ENCODE results near the gene ZBTB5. TPM values are rescaled to one million over a fixed set of nuclear protein-coding genes. Genes with fewer than 3 reads are reported as not detected.

Gene ZBTB5
- total and polyA plus RNA-seq, 2 of the 13 experiments (the other 11 are each of a cell fraction or from before 2014, with no cell fraction given) = 12.5 to 20.5 TPM

DNA sequence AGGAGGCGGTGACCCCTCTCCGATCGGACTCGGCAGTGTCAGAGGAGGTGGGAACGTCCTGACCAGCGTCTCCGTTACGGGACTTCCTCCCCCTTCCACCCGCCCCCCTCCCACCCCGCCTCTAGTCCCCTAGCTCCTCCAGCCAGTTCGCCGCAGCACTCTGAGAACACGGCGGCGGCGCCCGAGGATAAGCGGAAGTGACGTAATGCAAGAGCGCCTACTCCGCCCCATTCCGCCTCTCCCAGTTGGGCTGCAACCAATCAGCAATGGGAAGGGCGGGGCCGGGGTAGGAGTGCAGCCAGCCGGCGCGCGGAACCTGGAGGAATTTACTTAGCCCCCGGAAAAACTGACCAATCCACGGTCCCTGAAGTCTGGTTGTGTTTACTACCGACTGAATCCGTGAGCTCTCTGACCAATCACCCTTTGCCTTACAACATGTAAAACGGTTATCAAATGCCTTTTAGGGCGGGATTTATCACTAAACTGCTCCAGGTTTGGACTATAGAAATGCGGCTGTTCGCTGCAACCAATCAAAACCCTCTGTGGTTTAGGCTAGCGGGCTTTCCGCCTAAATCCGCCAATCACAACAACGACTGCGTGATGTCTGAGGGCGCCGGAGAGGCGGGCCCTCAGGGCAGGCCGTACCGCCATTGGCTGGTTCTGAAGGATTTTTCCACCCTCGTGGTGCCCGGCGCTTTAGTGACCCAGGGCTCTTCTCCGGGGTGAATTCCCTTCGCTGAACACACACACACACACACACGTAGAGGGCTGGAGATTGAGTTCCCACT, at the start of gene ZBTB5 (continued):
- TF ChIP-seq, protein P1, sequence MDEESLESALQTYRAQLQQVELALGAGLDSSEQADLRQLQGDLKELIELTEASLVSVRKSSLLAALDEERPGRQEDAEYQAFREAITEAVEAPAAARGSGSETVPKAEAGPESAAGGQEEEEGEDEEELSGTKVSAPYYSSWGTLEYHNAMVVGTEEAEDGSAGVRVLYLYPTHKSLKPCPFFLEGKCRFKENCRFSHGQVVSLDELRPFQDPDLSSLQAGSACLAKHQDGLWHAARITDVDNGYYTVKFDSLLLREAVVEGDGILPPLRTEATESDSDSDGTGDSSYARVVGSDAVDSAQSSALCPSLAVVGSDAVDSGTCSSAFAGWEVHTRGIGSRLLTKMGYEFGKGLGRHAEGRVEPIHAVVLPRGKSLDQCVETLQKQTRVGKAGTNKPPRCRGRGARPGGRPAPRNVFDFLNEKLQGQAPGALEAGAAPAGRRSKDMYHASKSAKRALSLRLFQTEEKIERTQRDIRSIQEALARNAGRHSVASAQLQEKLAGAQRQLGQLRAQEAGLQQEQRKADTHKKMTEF (CRISPR knock-in tag; IDR thresholded peaks at IDR 0.05) = no peak
- TF ChIP-seq YEATS4 (CRISPR knock-in tag; IDR thresholded peaks at IDR 0.05; ENCODE audit: borderline replicate concordance) (no peak), ZNF674 (CRISPR knock-in tag; IDR thresholded peaks at IDR 0.05; ENCODE audit: low read depth) (no peak), ATF7 (IDR thresholded peaks at IDR 0.05) (peak; percentile 96), ATF7 (CRISPR knock-in tag; IDR thresholded peaks at IDR 0.05) (peak; percentile 75; the same call in 1 of the 2 replicates), GATA4 (IDR thresholded peaks at IDR 0.05; ENCODE audit: borderline replicate concordance, low read depth) (peak; percentile 55; the same call in 1 of the 2 replicates), ZNF510 (CRISPR knock-in tag; IDR thresholded peaks at IDR 0.05; ENCODE audit: low read depth) (peak; percentile 17; the same call in 1 of the 2 replicates), MEF2D (CRISPR knock-in tag; IDR thresholded peaks at IDR 0.05) (peak; percentile 22; the same call in 1 of the 2 replicates), CENPT (CRISPR knock-in tag; IDR thresholded peaks at IDR 0.05; ENCODE audit: low read depth) (no peak), KAT7 (CRISPR knock-in tag; IDR thresholded peaks at IDR 0.05; ENCODE audit: borderline replicate concordance) (no peak), PHF21A (CRISPR knock-in tag; IDR thresholded peaks at IDR 0.05) (peak; percentile 90)
- TF ChIP-seq, protein P2, sequence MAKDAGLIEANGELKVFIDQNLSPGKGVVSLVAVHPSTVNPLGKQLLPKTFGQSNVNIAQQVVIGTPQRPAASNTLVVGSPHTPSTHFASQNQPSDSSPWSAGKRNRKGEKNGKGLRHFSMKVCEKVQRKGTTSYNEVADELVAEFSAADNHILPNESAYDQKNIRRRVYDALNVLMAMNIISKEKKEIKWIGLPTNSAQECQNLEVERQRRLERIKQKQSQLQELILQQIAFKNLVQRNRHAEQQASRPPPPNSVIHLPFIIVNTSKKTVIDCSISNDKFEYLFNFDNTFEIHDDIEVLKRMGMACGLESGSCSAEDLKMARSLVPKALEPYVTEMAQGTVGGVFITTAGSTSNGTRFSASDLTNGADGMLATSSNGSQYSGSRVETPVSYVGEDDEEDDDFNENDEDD (CRISPR knock-in tag; IDR thresholded peaks at IDR 0.05; ENCODE audit: borderline replicate concordance) = 0 out of 2 replicates have a peak, but pooled peaks have one; percentile 42
- TF ChIP-seq, protein P3, sequence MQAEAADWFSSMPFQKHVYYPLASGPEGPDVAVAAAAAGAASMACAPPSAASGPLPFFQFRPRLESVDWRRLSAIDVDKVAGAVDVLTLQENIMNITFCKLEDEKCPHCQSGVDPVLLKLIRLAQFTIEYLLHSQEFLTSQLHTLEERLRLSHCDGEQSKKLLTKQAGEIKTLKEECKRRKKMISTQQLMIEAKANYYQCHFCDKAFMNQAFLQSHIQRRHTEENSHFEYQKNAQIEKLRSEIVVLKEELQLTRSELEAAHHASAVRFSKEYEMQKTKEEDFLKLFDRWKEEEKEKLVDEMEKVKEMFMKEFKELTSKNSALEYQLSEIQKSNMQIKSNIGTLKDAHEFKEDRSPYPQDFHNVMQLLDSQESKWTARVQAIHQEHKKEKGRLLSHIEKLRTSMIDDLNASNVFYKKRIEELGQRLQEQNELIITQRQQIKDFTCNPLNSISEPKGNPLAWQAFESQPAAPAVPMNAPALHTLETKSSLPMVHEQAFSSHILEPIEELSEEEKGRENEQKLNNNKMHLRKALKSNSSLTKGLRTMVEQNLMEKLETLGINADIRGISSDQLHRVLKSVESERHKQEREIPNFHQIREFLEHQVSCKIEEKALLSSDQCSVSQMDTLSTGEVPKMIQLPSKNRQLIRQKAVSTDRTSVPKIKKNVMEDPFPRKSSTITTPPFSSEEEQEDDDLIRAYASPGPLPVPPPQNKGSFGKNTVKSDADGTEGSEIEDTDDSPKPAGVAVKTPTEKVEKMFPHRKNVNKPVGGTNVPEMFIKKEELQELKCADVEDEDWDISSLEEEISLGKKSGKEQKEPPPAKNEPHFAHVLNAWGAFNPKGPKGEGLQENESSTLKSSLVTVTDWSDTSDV (CRISPR knock-in tag; IDR thresholded peaks at IDR 0.05) = no peak
- TF ChIP-seq, protein P4, sequence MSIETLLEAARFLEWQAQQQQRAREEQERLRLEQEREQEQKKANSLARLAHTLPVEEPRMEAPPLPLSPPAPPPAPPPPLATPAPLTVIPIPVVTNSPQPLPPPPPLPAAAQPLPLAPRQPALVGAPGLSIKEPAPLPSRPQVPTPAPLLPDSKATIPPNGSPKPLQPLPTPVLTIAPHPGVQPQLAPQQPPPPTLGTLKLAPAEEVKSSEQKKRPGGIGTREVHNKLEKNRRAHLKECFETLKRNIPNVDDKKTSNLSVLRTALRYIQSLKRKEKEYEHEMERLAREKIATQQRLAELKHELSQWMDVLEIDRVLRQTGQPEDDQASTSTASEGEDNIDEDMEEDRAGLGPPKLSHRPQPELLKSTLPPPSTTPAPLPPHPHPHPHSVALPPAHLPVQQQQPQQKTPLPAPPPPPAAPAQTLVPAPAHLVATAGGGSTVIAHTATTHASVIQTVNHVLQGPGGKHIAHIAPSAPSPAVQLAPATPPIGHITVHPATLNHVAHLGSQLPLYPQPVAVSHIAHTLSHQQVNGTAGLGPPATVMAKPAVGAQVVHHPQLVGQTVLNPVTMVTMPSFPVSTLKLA (IDR thresholded peaks at IDR 0.05) = peak; percentile 9; the same call in 1 of the 2 replicates
- TF ChIP-seq, protein P5, sequence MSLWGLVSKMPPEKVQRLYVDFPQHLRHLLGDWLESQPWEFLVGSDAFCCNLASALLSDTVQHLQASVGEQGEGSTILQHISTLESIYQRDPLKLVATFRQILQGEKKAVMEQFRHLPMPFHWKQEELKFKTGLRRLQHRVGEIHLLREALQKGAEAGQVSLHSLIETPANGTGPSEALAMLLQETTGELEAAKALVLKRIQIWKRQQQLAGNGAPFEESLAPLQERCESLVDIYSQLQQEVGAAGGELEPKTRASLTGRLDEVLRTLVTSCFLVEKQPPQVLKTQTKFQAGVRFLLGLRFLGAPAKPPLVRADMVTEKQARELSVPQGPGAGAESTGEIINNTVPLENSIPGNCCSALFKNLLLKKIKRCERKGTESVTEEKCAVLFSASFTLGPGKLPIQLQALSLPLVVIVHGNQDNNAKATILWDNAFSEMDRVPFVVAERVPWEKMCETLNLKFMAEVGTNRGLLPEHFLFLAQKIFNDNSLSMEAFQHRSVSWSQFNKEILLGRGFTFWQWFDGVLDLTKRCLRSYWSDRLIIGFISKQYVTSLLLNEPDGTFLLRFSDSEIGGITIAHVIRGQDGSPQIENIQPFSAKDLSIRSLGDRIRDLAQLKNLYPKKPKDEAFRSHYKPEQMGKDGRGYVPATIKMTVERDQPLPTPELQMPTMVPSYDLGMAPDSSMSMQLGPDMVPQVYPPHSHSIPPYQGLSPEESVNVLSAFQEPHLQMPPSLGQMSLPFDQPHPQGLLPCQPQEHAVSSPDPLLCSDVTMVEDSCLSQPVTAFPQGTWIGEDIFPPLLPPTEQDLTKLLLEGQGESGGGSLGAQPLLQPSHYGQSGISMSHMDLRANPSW (CRISPR knock-in tag; IDR thresholded peaks at IDR 0.05; ENCODE audit: borderline replicate concordance) = no peak

All from HepG2 (cell line).